K562 (cell line): ENCODE measurements around the gene ABHD1. TPM values are rescaled to one million over a fixed set of nuclear protein-coding genes. Genes with fewer than 3 reads are reported as not detected.

ENCODE experiments used
- CBX8 ChIP-seq: fragments of 200-600 bp; sonication (generic); IDR thresholded peaks from 2 replicates; pipeline ENCODE4 v1.6.1; 2012; ENCODE audit warnings: borderline replicate concordance, mixed run types, low read depth, mild to moderate bottlenecking, moderate library complexity, mixed read lengths, low read length, control low read depth, inconsistent platforms; ENCODE audit not compliant: poor library complexity, severe bottlenecking; ENCODE audit errors: extremely low read depth
- CHD1 ChIP-seq: fragments of 200-600 bp; sonication (generic); IDR thresholded peaks from one replicate; pipeline ENCODE4 v1.6.1; 2012; ENCODE audit warnings: mild to moderate bottlenecking, moderate library complexity, low read length, inconsistent platforms
- NFIX ChIP-seq: fragments of 250-450 bp; sonication (Bioruptor Pico); IDR thresholded peaks from 2 replicates; pipeline ENCODE4 v1.4.0; 2020; ENCODE audit warnings: low read depth, mild to moderate bottlenecking, moderate library complexity
- NONO ChIP-seq, 2 experiments: fragments of 200-400 bp in 1 of 2; fragments of 450-650 bp in 1 of 2; formaldehyde crosslinking in 1 of 2; IDR thresholded peaks; 2 replicates each; pipeline ENCODE4 v1.6.1; 2017; ENCODE audit warnings: low read depth in 2 of 2, mild to moderate bottlenecking in 2 of 2, moderate library complexity in 2 of 2, low read length in 1 of 2
- PHB ChIP-seq: fragments of 250-450 bp; sonication (Bioruptor Pico); IDR thresholded peaks from 2 replicates; pipeline ENCODE4 v1.5.0; 2021
- POLR2AphosphoS5 ChIP-seq: IDR thresholded peaks from 2 replicates; pipeline ENCODE4 v1.6.1; 2011; ENCODE audit warnings: mild to moderate bottlenecking, low read depth, low read length, moderate library complexity; ENCODE audit not compliant: control insufficient read depth, insufficient read depth
- RHOXF2B ChIP-seq: fragments of 250-450 bp; sonication (Bioruptor Pico); conservative IDR thresholded peaks from 2 replicates; pipeline ENCODE4 v1.5.1; 2021
- SAFB2 ChIP-seq: fragments of 200-400 bp; formaldehyde crosslinking; IDR thresholded peaks from 2 replicates; pipeline ENCODE4 v1.6.1; 2018; ENCODE audit warnings: borderline replicate concordance, low read length, low read depth, moderate library complexity; ENCODE audit not compliant: severe bottlenecking
- TCFL5 ChIP-seq: fragments of 250-450 bp; sonication (Bioruptor Pico); conservative IDR thresholded peaks from 2 replicates; pipeline ENCODE4 v1.6.1; 2021; ENCODE audit warnings: mild to moderate bottlenecking, moderate library complexity, matching md5 sums
- ZNF263 ChIP-seq: sonication (generic); formaldehyde crosslinking; IDR thresholded peaks from 2 replicates; pipeline ENCODE4 v1.8.0; 2022; ENCODE audit warnings: mild to moderate bottlenecking, missing genetic modification reagents, borderline replicate concordance
- ZNF316 ChIP-seq: fragments of 450-650 bp; IDR thresholded peaks from 2 replicates; pipeline ENCODE4 v1.6.1; 2016
- ZNF644 ChIP-seq: fragments of 200-800 bp; sonication (Bioruptor generic); IDR thresholded peaks from 2 replicates; pipeline ENCODE4 v1.6.1; 2016; ENCODE audit warnings: low read depth, missing genetic modification characterization, missing compliant biosample characterization
- polyA plus RNA-seq, 8 experiments: library from polyadenylated mRNA; depleted of rRNA in 4 of 8; stranded (reverse) in 5 of 8; unstranded in 3 of 8; fragments of >200 nt; fragmentation: Nextera tagmentation in 2 of 8; fragmentation: Illumina TruSeq in 1 of 8; extraction: Ambion mirVana in 2 of 8; extraction: Trizol in 1 of 8; gene quantifications; 2 replicates each; pipeline versions ENCODE4 v1.2.1 to v1.2.3, GENCODE V29; 2011 to 2014; ENCODE audit warnings: inconsistent platforms in 1 of 8, missing spikeins in 1 of 8
- total RNA-seq, 7 experiments: library from RNA; depleted of rRNA in 6 of 7; stranded (reverse); fragments of >200 nt in 6 of 7; fragmentation: Illumina TruSeq in 2 of 7; extraction: Trizol in 2 of 7; gene quantifications; 2 replicates each; pipeline versions ENCODE4 v1.2.1 to v1.2.3, GENCODE V29; 2011 to 2021; ENCODE audit warnings: low replicate concordance in 1 of 7
- TF ChIP-seq, protein P1 (sequence below): fragments of 200-800 bp; sonication (Bioruptor generic); IDR thresholded peaks from 2 replicates; pipeline ENCODE4 v1.6.1; 2016; ENCODE audit warnings: missing genetic modification characterization, missing compliant biosample characterization
- TF ChIP-seq, protein P2 (sequence below): fragments of 250-450 bp; sonication (Bioruptor Pico); IDR thresholded peaks from 2 replicates; pipeline ENCODE4 v1.5.0; 2022; ENCODE audit warnings: mild to moderate bottlenecking
- TF ChIP-seq, protein P3 (sequence below), 2 experiments: IDR thresholded peaks; 2 replicates each; pipeline ENCODE4 v1.6.1; 2011; ENCODE audit warnings: borderline replicate concordance in 1 of 2, control low read depth in 1 of 2, low read depth in 1 of 2, low read length in 1 of 2, mild to moderate bottlenecking in 1 of 2, mixed read lengths in 1 of 2, moderate library complexity in 1 of 2; ENCODE audit not compliant: insufficient read depth in 1 of 2, insufficient read length in 1 of 2, poor library complexity in 1 of 2, severe bottlenecking in 1 of 2; ENCODE audit errors: extremely low read depth in 1 of 2
- TF ChIP-seq, protein P4 (sequence below): fragments of 250-450 bp; sonication (Bioruptor Pico); IDR thresholded peaks from 2 replicates; pipeline ENCODE4 v1.8.0; 2021; ENCODE audit warnings: mild to moderate bottlenecking, moderate library complexity

The ABHD1 gene
- total and polyA plus RNA-seq, 9 of the 15 experiments (the other 6 are each of a cell fraction or from before 2014, with no cell fraction given) = 0.10 to 0.16 (median 0.11) TPM; not detected in 5

DNA sequence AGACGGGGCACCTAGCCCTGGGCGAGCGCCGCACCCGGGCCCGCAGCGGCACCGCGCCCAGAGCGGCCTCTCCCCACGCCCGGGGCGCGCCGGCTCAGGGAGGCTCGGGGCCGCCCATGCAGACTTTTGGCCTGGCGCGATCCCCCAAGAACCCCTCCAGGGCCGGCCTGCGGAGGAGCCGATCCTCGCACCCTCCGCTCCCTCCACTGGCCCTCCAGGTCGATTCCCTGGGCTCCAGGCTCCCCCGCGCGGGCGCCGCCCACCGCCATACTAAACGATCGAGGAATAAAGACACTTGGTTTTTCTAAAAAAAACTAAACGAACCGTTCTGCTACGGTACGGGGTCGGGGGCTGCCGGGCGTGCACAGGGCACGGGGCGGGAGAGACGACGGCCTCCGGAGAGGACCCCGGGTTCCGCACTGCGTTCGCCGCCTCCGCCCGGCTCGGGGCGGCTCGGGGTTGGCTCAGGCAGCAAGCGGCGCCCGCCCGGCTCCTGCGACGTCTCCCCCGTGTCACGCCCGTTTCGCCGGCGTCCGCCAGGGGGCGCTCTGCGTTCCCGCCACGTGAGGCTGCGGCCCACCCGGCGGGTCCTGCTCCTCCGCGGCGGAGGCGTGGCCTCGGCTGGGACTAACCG, 37.4 kb upstream of the ABHD1 start (continued):
- TF ChIP-seq, protein P1, sequence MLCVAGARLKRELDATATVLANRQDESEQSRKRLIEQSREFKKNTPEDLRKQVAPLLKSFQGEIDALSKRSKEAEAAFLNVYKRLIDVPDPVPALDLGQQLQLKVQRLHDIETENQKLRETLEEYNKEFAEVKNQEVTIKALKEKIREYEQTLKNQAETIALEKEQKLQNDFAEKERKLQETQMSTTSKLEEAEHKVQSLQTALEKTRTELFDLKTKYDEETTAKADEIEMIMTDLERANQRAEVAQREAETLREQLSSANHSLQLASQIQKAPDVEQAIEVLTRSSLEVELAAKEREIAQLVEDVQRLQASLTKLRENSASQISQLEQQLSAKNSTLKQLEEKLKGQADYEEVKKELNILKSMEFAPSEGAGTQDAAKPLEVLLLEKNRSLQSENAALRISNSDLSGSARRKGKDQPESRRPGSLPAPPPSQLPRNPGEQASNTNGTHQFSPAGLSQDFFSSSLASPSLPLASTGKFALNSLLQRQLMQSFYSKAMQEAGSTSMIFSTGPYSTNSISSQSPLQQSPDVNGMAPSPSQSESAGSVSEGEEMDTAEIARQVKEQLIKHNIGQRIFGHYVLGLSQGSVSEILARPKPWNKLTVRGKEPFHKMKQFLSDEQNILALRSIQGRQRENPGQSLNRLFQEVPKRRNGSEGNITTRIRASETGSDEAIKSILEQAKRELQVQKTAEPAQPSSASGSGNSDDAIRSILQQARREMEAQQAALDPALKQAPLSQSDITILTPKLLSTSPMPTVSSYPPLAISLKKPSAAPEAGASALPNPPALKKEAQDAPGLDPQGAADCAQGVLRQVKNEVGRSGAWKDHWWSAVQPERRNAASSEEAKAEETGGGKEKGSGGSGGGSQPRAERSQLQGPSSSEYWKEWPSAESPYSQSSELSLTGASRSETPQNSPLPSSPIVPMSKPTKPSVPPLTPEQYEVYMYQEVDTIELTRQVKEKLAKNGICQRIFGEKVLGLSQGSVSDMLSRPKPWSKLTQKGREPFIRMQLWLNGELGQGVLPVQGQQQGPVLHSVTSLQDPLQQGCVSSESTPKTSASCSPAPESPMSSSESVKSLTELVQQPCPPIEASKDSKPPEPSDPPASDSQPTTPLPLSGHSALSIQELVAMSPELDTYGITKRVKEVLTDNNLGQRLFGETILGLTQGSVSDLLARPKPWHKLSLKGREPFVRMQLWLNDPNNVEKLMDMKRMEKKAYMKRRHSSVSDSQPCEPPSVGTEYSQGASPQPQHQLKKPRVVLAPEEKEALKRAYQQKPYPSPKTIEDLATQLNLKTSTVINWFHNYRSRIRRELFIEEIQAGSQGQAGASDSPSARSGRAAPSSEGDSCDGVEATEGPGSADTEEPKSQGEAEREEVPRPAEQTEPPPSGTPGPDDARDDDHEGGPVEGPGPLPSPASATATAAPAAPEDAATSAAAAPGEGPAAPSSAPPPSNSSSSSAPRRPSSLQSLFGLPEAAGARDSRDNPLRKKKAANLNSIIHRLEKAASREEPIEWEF = no peak
- TF ChIP-seq TCFL5 (no peak), NONO (IDR thresholded peaks at IDR 0.05; ENCODE audit: low read depth in 2 of 2, low read length in 1 of 2) (peak in 1 of 2 experiments; percentile 89; a peak in 3 of 4 replicates), ZNF316 (no peak), NFIX (CRISPR knock-in tag) (no peak), RHOXF2B (CRISPR knock-in tag) (no peak), PHB (CRISPR knock-in tag) (no peak), ZNF644 (tag) (no peak), SAFB2 (no peak), CHD1 (peak; percentile 75), CBX8 (no peak), POLR2AphosphoS5 (peak; percentile 41; the same call in 1 of the 2 replicates), ZNF263 (CRISPR knock-in tag) (no peak)
- TF ChIP-seq, protein P2, sequence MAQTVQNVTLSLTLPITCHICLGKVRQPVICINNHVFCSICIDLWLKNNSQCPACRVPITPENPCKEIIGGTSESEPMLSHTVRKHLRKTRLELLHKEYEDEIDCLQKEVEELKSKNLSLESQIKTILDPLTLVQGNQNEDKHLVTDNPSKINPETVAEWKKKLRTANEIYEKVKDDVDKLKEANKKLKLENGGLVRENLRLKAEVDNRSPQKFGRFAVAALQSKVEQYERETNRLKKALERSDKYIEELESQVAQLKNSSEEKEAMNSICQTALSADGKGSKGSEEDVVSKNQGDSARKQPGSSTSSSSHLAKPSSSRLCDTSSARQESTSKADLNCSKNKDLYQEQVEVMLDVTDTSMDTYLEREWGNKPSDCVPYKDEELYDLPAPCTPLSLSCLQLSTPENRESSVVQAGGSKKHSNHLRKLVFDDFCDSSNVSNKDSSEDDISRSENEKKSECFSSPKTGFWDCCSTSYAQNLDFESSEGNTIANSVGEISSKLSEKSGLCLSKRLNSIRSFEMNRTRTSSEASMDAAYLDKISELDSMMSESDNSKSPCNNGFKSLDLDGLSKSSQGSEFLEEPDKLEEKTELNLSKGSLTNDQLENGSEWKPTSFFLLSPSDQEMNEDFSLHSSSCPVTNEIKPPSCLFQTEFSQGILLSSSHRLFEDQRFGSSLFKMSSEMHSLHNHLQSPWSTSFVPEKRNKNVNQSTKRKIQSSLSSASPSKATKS = no peak
- TF ChIP-seq, protein P3, sequence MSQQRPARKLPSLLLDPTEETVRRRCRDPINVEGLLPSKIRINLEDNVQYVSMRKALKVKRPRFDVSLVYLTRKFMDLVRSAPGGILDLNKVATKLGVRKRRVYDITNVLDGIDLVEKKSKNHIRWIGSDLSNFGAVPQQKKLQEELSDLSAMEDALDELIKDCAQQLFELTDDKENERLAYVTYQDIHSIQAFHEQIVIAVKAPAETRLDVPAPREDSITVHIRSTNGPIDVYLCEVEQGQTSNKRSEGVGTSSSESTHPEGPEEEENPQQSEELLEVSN (IDR thresholded peaks at IDR 0.05; ENCODE audit: borderline replicate concordance in 1 of 2, extremely low read depth in 1 of 2, insufficient read depth in 1 of 2, insufficient read length in 1 of 2, low read depth in 1 of 2, low read length in 1 of 2, poor library complexity in 1 of 2, severe bottlenecking in 1 of 2) = peak; percentile 90 to 94
- TF ChIP-seq, protein P4, sequence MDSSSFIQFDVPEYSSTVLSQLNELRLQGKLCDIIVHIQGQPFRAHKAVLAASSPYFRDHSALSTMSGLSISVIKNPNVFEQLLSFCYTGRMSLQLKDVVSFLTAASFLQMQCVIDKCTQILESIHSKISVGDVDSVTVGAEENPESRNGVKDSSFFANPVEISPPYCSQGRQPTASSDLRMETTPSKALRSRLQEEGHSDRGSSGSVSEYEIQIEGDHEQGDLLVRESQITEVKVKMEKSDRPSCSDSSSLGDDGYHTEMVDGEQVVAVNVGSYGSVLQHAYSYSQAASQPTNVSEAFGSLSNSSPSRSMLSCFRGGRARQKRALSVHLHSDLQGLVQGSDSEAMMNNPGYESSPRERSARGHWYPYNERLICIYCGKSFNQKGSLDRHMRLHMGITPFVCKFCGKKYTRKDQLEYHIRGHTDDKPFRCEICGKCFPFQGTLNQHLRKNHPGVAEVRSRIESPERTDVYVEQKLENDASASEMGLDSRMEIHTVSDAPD (CRISPR knock-in tag) = no peak
